Astrocyte (in vitro differentiated cells and primary cell): Measurements from ENCODE around the gene UBE2Z. TPM values are rescaled to one million over a fixed set of nuclear protein-coding genes. Genes with fewer than 3 reads are reported as not detected.

Source experiments
- DNase-seq: peaks from one replicate; pipeline ENCODE4 v3.0.0-alpha.2; 2010; ENCODE audit warnings: low read depth
- FAIRE-seq: peaks from 2 replicates; lab custom pipeline; 2011; peaks lifted over from hg19 to GRCh38; lab: Jason Lieb, UNC
- H2AFZ ChIP-seq: 2 replicates; pipeline ENCODE4 v1.6.0; 2012; ENCODE audit warnings: low read depth, low read length, inconsistent platforms
- H3K27ac ChIP-seq: 2 replicates; pipeline ENCODE4 v1.5.1; 2011; ENCODE audit warnings: low read depth, low read length, inconsistent platforms
- H3K27me3 ChIP-seq: 2 replicates; pipeline ENCODE4 v1.6.0; 2011; ENCODE audit warnings: low read length, inconsistent platforms; ENCODE audit not compliant: insufficient read depth
- H3K36me3 ChIP-seq: 2 replicates; pipeline ENCODE4 v1.5.1; 2011; ENCODE audit warnings: low read length, inconsistent platforms; ENCODE audit not compliant: insufficient read depth
- H3K4me1 ChIP-seq: 2 replicates; pipeline ENCODE4 v1.5.1; 2011; ENCODE audit warnings: low read length, inconsistent platforms; ENCODE audit not compliant: insufficient read depth
- H3K4me2 ChIP-seq: 2 replicates; pipeline ENCODE4 v1.6.0; 2012; ENCODE audit warnings: low read length, inconsistent platforms
- H3K4me3 ChIP-seq: 2 replicates; pipeline ENCODE4 v1.5.1; 2011; ENCODE audit warnings: low read depth, mild to moderate bottlenecking, low read length, inconsistent platforms; ENCODE audit not compliant: insufficient read depth
- H3K79me2 ChIP-seq: 2 replicates; pipeline ENCODE4 v1.6.0; 2012; ENCODE audit warnings: mild to moderate bottlenecking, low read length, inconsistent platforms; ENCODE audit not compliant: insufficient read depth
- H3K9ac ChIP-seq: 2 replicates; pipeline ENCODE4 v1.6.0; 2012; ENCODE audit warnings: mild to moderate bottlenecking, low read length, inconsistent platforms
- H3K9me3 ChIP-seq: 2 replicates; pipeline ENCODE4 v1.5.1; 2012; ENCODE audit warnings: low read depth, mild to moderate bottlenecking, low read length, inconsistent platforms; ENCODE audit not compliant: insufficient read depth
- H4K20me1 ChIP-seq: 2 replicates; pipeline ENCODE4 v1.6.0; 2012; ENCODE audit warnings: low read length, inconsistent platforms; ENCODE audit not compliant: insufficient read depth
- H3K27ac Mint-ChIP-seq: one replicate; pipeline ENCODE4 v1.8.0; 2021; ENCODE audit warnings: mild to moderate bottlenecking, mixed read lengths; ENCODE audit not compliant: unreplicated experiment
- H3K27me3 Mint-ChIP-seq: one replicate; pipeline ENCODE4 v1.8.0; 2021; ENCODE audit warnings: low read depth, mixed read lengths; ENCODE audit not compliant: unreplicated experiment
- H3K36me3 Mint-ChIP-seq: one replicate; pipeline ENCODE4 v1.8.0; 2021; ENCODE audit warnings: low read depth, mixed read lengths; ENCODE audit not compliant: unreplicated experiment
- H3K4me1 Mint-ChIP-seq: one replicate; pipeline ENCODE4 v1.8.0; 2021; ENCODE audit warnings: low read depth, mixed read lengths; ENCODE audit not compliant: unreplicated experiment
- H3K4me3 Mint-ChIP-seq: one replicate; pipeline ENCODE4 v1.8.0; 2021; ENCODE audit warnings: mild to moderate bottlenecking, moderate library complexity, mixed read lengths; ENCODE audit not compliant: unreplicated experiment
- H3K9me3 Mint-ChIP-seq: one replicate; pipeline ENCODE4 v1.8.0; 2021; ENCODE audit warnings: mild to moderate bottlenecking, mixed read lengths; ENCODE audit not compliant: unreplicated experiment
- EZH2 ChIP-seq: IDR thresholded peaks from 2 replicates; pipeline ENCODE4 v1.6.1; 2012; ENCODE audit warnings: mild to moderate bottlenecking, low read length, inconsistent platforms; ENCODE audit not compliant: insufficient read depth
- total RNA-seq: library from RNA; stranded (reverse); gene quantifications from 2 replicates; pipeline ENCODE4 v1.2.1, GENCODE V29; 2021
- TF ChIP-seq, protein P1 (sequence below): IDR thresholded peaks from 2 replicates; pipeline ENCODE4 v1.5.1; 2011; ENCODE audit warnings: low read depth, mild to moderate bottlenecking, inconsistent platforms, low read length, moderate library complexity; ENCODE audit not compliant: insufficient read depth

Gene UBE2Z
- total RNA-seq, 1 donor from 2014 or later, result 103 TPM

DNA sequence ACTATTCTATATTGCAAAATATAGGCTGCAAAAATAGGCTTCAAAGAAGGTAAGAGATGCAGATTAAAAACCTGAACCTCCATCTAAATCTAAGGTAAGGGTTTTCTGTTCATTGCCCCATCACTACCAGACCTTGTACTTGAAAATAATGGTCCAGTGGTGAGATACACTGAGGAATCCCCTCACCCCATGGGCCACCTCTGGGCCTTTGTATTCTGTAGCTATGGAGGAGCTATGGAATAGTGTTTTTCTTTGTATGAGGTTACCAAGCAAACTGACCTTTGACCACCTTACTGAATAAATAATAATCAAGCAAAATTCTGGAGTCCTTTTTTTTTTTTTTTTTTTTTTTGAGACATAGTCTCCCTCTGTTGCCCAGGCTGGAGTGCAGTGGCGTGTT lies 4.8 kb upstream of the UBE2Z start:
- no peak for FAIRE-seq

GRCh38 chr17:48904428-48904827 lies 3.8 kb upstream of the UBE2Z start:
- no peaks in the 10 kb centered on the region for H3K27me3 Mint-ChIP-seq
- Histone ChIP-seq H3K79me2 (peaks cover 10% of the 10 kb centered on the region), H3K4me1 (peaks cover 3% of the 10 kb centered on the region), H3K9me3 (no peaks in the 10 kb centered on the region), H3K4me2 (no peak overlapping the region), H3K9ac (no peak overlapping the region), H3K4me3 (no peak overlapping the region), H3K27ac (no peak overlapping the region), H4K20me1 (peaks cover 4% of the 10 kb centered on the region), H3K36me3 (no peaks in the 10 kb centered on the region), H2AFZ (no peak overlapping the region), H3K27me3 (no peaks in the 10 kb centered on the region)
- peaks cover 2% of the 10 kb centered on the region for H3K36me3 Mint-ChIP-seq
- H3K4me1 Mint-ChIP-seq, result peaks cover 3% of the 10 kb centered on the region
- no peak overlapping the region for H3K4me3 Mint-ChIP-seq
- no peaks in the 10 kb centered on the region for H3K9me3 Mint-ChIP-seq
- TF ChIP-seq EZH2, result no peak
- TF ChIP-seq, protein P1, sequence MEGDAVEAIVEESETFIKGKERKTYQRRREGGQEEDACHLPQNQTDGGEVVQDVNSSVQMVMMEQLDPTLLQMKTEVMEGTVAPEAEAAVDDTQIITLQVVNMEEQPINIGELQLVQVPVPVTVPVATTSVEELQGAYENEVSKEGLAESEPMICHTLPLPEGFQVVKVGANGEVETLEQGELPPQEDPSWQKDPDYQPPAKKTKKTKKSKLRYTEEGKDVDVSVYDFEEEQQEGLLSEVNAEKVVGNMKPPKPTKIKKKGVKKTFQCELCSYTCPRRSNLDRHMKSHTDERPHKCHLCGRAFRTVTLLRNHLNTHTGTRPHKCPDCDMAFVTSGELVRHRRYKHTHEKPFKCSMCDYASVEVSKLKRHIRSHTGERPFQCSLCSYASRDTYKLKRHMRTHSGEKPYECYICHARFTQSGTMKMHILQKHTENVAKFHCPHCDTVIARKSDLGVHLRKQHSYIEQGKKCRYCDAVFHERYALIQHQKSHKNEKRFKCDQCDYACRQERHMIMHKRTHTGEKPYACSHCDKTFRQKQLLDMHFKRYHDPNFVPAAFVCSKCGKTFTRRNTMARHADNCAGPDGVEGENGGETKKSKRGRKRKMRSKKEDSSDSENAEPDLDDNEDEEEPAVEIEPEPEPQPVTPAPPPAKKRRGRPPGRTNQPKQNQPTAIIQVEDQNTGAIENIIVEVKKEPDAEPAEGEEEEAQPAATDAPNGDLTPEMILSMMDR, result no peak
- DNase-seq (no peak), FAIRE-seq (no peak)
- no peak overlapping the region for H3K27ac Mint-ChIP-seq

More for the DNA sequence above, 4.8 kb upstream of the UBE2Z start:
- no peaks in the 10 kb centered on the region for H3K36me3 ChIP-seq
- TF ChIP-seq, protein P1, result no peak
- TF ChIP-seq EZH2, result no peak
- H3K4me2 ChIP-seq, result no peak overlapping the region
- no peaks in the 10 kb centered on the region for H3K27me3 ChIP-seq
- Mint-ChIP-seq H3K36me3 (peaks cover 2% of the 10 kb centered on the region), H3K4me1 (peaks cover 3% of the 10 kb centered on the region), H3K4me3 (no peak overlapping the region), H3K27me3 (no peaks in the 10 kb centered on the region), H3K9me3 (no peaks in the 10 kb centered on the region), H3K27ac (no peak overlapping the region)
- H3K79me2 ChIP-seq, result peaks cover 6% of the 10 kb centered on the region
- H2AFZ ChIP-seq, result no peak overlapping the region
- H3K9me3 ChIP-seq, result no peaks in the 10 kb centered on the region
- no peak overlapping the region for H3K9ac ChIP-seq
- no peak overlapping the region for H3K4me3 ChIP-seq
- H3K4me1 ChIP-seq, result peaks cover 3% of the 10 kb centered on the region
- no peak overlapping the region for H3K27ac ChIP-seq
- DNase-seq, result no peak
- no peaks in the 10 kb centered on the region for H4K20me1 ChIP-seq

- H3K27ac ChIP-seq, result no peak overlapping the region
- H3K36me3 ChIP-seq, result peaks cover 4% of the 10 kb centered on the region
- H3K4me3 ChIP-seq, result no peak overlapping the region
- TF ChIP-seq EZH2, result no peak
- TF ChIP-seq, protein P1, result no peak
- Mint-ChIP-seq H3K27me3 (no peaks in the 10 kb centered on the region), H3K9me3 (no peaks in the 10 kb centered on the region), H3K4me3 (peak overlapping the region; percentile 46), H3K36me3 (no peaks in the 10 kb centered on the region), H3K4me1 (peaks cover 16% of the 10 kb centered on the region), H3K27ac (no peak overlapping the region)
- no peak for FAIRE-seq
- H2AFZ ChIP-seq, result no peak overlapping the region
- no peaks in the 10 kb centered on the region for H3K9me3 ChIP-seq
- H3K4me1 ChIP-seq, result peaks cover 19% of the 10 kb centered on the region
- H3K4me2 ChIP-seq, result no peak overlapping the region
- DNase-seq, result no peak
- H3K27me3 ChIP-seq, result no peaks in the 10 kb centered on the region
- H3K79me2 ChIP-seq, result peaks cover 26% of the 10 kb centered on the region
- peaks cover 20% of the 10 kb centered on the region for H4K20me1 ChIP-seq
- no peak overlapping the region for H3K9ac ChIP-seq
Measured at GRCh38 chr17:48905987-48906515, 2.2 kb upstream of the UBE2Z start.
